Measurements from ENCODE around the gene PRKG2.

PRKG2 gene

GRCh38 chr4:81093720-81094401 lies 121.2 kb downstream of the PRKG2 start:
- WGBS, 2 experiments (ENCODE audit: insufficient coverage in 2 of 2) = 100% methylated on average over 1 of the region's 2 CpGs
- Histone ChIP-seq H3K36me3 (ENCODE audit: control insufficient read depth, insufficient read depth, low read length) (no peaks in the 10 kb centered on the region), H3K27ac (ENCODE audit: low read depth, low read length, severe bottlenecking) (no peak overlapping the region), H3K4me3 (ENCODE audit: extremely low read depth, insufficient read depth, low read length, poor library complexity, severe bottlenecking) (no peak overlapping the region), H3K9me3 (ENCODE audit: control insufficient read depth, low read length) (no peaks in the 10 kb centered on the region), H3K4me1 (ENCODE audit: control insufficient read depth, insufficient read depth, low read length, poor library complexity, severe bottlenecking) (no peaks in the 10 kb centered on the region)

DNA sequence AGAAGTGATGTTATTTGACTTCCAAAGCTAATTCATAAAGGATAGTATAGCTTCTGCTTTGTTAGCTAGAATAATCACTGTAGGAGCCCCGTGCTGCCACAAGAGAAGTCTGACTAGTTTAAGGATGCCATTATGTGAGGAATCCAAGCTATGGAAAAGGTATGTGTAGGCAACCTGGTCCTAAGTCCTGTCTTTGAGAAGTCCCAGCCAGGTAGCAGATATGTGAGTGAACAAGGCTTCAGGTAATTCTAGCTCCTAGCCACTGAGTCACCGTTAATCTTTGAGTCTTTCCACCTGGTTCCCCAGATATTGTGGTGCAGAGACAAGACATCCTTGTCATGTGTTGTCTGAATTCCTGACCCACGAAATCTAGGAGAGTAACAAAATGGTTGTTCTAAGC lies 129.0 kb downstream of the PRKG2 start:
- WGBS, 2 experiments (ENCODE audit: insufficient coverage in 2 of 2) = 76 to 100% methylated on average over 2 to 3 of the region's 3 CpGs
- H3K36me3 ChIP-seq (ENCODE audit: control insufficient read depth, insufficient read depth, low read length) = no peaks in the 10 kb centered on the region
- H3K9me3 ChIP-seq (ENCODE audit: control insufficient read depth, low read length) = peaks cover 3% of the 10 kb centered on the region
- no peak overlapping the region for H3K27ac ChIP-seq (ENCODE audit: low read depth, low read length, severe bottlenecking)
- no peak overlapping the region for H3K4me3 ChIP-seq (ENCODE audit: extremely low read depth, insufficient read depth, low read length, poor library complexity, severe bottlenecking)
- no peaks in the 10 kb centered on the region for H3K4me1 ChIP-seq (ENCODE audit: control insufficient read depth, insufficient read depth, low read length, poor library complexity, severe bottlenecking)

DNA sequence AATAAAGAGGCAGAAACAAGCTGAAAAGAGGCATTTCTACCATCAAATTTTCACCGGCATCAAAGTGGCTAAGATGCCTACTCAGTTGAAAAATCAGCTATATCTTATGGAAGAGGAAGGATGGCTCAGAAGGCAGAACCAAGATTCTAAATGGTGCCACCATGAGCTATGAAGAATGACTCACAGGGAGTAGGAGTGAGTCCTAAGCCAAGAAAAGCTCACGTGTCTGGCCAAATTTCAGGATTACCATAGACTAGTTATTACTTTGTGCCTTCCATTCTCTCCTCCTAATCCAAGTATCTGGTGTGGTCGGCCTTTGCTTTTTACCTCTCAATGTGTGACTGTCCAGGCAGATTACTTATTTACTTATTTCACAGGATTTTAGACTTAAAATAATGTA lies 129.7 kb downstream of the PRKG2 start:
- Histone ChIP-seq H3K4me3 (ENCODE audit: extremely low read depth, insufficient read depth, low read length, poor library complexity, severe bottlenecking) (no peak overlapping the region), H3K4me1 (ENCODE audit: control insufficient read depth, insufficient read depth, low read length, poor library complexity, severe bottlenecking) (no peaks in the 10 kb centered on the region), H3K27ac (ENCODE audit: low read depth, low read length, severe bottlenecking) (no peak overlapping the region), H3K36me3 (ENCODE audit: control insufficient read depth, insufficient read depth, low read length) (no peaks in the 10 kb centered on the region), H3K9me3 (ENCODE audit: control insufficient read depth, low read length) (peaks cover 3% of the 10 kb centered on the region)
- 40 to 79% methylated on average over 1 to 2 of the region's 3 CpGs for WGBS, 2 experiments (ENCODE audit: insufficient coverage in 2 of 2)

- H3K4me3 ChIP-seq (ENCODE audit: extremely low read depth, insufficient read depth, low read length, poor library complexity, severe bottlenecking) = no peak overlapping the region
- 80% methylated on average over 1 of the region's 3 CpGs; no CpG with 5 or more reads in 1 of the 2 experiments for WGBS, 2 experiments (ENCODE audit: insufficient coverage in 2 of 2)
- H3K9me3 ChIP-seq (ENCODE audit: control insufficient read depth, low read length) = peaks cover 3% of the 10 kb centered on the region
- H3K4me1 ChIP-seq (ENCODE audit: control insufficient read depth, insufficient read depth, low read length, poor library complexity, severe bottlenecking) = no peaks in the 10 kb centered on the region
- no peak overlapping the region for H3K27ac ChIP-seq (ENCODE audit: low read depth, low read length, severe bottlenecking)
- no peaks in the 10 kb centered on the region for H3K36me3 ChIP-seq (ENCODE audit: control insufficient read depth, insufficient read depth, low read length)
Observed at GRCh38 chr4:81084634-81085033, 130.4 kb downstream of the PRKG2 start.

DNA sequence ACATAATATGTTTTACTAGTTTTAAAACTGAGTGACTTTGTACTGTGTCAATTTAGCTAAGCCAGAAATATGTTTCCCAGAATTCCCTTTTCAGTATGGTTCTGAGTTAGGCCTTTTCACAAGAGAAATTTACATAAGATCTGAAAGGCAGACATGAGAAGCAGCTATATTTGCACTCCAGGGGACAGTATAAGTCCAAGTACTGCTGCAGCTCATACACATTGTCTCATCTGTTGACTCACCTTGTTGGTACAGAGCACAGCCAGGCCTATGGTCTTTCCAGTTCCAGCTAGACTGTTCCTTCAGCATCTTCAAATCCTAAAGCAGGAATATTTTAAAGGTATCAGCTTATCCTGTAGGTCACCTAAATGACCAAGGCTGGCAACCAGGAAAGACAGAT lies 131.0 kb downstream of the PRKG2 start:
- H3K36me3 ChIP-seq (ENCODE audit: control insufficient read depth, insufficient read depth, low read length) = no peaks in the 10 kb centered on the region
- H3K27ac ChIP-seq (ENCODE audit: low read depth, low read length, severe bottlenecking) = no peak overlapping the region
- no peak overlapping the region for H3K4me3 ChIP-seq (ENCODE audit: extremely low read depth, insufficient read depth, low read length, poor library complexity, severe bottlenecking)
- no peaks in the 10 kb centered on the region for H3K4me1 ChIP-seq (ENCODE audit: control insufficient read depth, insufficient read depth, low read length, poor library complexity, severe bottlenecking)
- H3K9me3 ChIP-seq (ENCODE audit: control insufficient read depth, low read length) = peaks cover 3% of the 10 kb centered on the region

GRCh38 chr4:81081156-81081555 lies 133.9 kb downstream of the PRKG2 start:
- Histone ChIP-seq H3K36me3 (ENCODE audit: control insufficient read depth, insufficient read depth, low read length) (no peaks in the 10 kb centered on the region), H3K4me1 (ENCODE audit: control insufficient read depth, insufficient read depth, low read length, poor library complexity, severe bottlenecking) (no peaks in the 10 kb centered on the region), H3K9me3 (ENCODE audit: control insufficient read depth, low read length) (peaks cover 3% of the 10 kb centered on the region), H3K4me3 (ENCODE audit: extremely low read depth, insufficient read depth, low read length, poor library complexity, severe bottlenecking) (no peak overlapping the region), H3K27ac (ENCODE audit: low read depth, low read length, severe bottlenecking) (no peak overlapping the region)
- WGBS, 2 experiments (ENCODE audit: insufficient coverage in 2 of 2) = 88 to 96% methylated on average over 5 of the region's 5 CpGs

DNA sequence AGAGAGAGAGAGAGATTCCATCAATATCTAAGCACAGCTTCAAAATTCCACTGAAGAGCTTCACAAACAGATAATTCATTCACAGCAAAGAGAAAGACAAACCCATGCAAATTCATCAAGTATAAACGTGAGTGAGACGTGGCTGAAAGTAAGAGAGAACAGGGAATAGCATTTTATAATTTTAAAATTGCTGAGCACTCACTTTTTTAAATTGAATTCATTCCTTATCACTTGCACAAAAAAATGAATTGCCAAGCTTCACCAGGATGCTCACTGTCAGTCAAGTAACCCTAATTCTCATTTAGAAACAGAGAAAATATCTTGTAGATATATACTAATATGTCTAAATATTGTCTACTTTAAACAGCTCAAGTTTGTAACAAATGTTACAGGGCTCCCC lies 144.0 kb downstream of the PRKG2 start:
- no CpG with 5 or more reads among the region's 2 CpGs for WGBS, 2 experiments (ENCODE audit: insufficient coverage in 2 of 2)
- H3K4me1 ChIP-seq (ENCODE audit: control insufficient read depth, insufficient read depth, low read length, poor library complexity, severe bottlenecking) = no peaks in the 10 kb centered on the region
- H3K27ac ChIP-seq (ENCODE audit: low read depth, low read length, severe bottlenecking) = no peak overlapping the region
- H3K36me3 ChIP-seq (ENCODE audit: control insufficient read depth, insufficient read depth, low read length) = no peaks in the 10 kb centered on the region
- no peak overlapping the region for H3K4me3 ChIP-seq (ENCODE audit: extremely low read depth, insufficient read depth, low read length, poor library complexity, severe bottlenecking)
- H3K9me3 ChIP-seq (ENCODE audit: control insufficient read depth, low read length) = no peaks in the 10 kb centered on the region

- no peaks in the 10 kb centered on the region for H3K36me3 ChIP-seq (ENCODE audit: control insufficient read depth, insufficient read depth, low read length)
- H3K27ac ChIP-seq (ENCODE audit: low read depth, low read length, severe bottlenecking) = no peak overlapping the region
- no peak overlapping the region for H3K4me3 ChIP-seq (ENCODE audit: extremely low read depth, insufficient read depth, low read length, poor library complexity, severe bottlenecking)
- WGBS, 2 experiments (ENCODE audit: insufficient coverage in 2 of 2) = 0 to 7% methylated on average over 4 to 6 of the region's 6 CpGs
- no peaks in the 10 kb centered on the region for H3K9me3 ChIP-seq (ENCODE audit: control insufficient read depth, low read length)
- no peaks in the 10 kb centered on the region for H3K4me1 ChIP-seq (ENCODE audit: control insufficient read depth, insufficient read depth, low read length, poor library complexity, severe bottlenecking)
Observed at GRCh38 chr4:81069706-81070331, 145.2 kb downstream of the PRKG2 start.

DNA sequence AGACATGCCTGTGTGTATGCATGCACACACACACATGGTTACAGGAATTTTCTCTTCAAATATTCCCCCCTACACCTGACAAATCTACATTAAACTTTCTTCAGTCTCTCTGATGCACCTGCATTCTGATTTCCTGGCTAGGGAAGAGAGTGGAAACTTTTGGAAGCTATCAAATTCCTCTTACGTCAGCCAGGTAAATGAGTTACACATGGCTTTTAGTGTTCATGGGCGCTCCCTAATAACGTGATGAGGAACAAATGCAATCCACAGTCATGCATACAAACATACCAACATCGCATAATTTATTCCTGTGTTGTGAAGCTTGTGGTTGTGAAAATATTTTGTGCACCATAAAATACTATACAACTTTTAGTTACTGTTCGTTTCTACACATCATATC lies 149.6 kb downstream of the PRKG2 start:
- Histone ChIP-seq H3K4me3 (ENCODE audit: extremely low read depth, insufficient read depth, low read length, poor library complexity, severe bottlenecking) (no peak overlapping the region), H3K27ac (ENCODE audit: low read depth, low read length, severe bottlenecking) (no peak overlapping the region), H3K36me3 (ENCODE audit: control insufficient read depth, insufficient read depth, low read length) (no peaks in the 10 kb centered on the region), H3K9me3 (ENCODE audit: control insufficient read depth, low read length) (no peaks in the 10 kb centered on the region), H3K4me1 (ENCODE audit: control insufficient read depth, insufficient read depth, low read length, poor library complexity, severe bottlenecking) (no peaks in the 10 kb centered on the region)
- WGBS, 2 experiments (ENCODE audit: insufficient coverage in 2 of 2) = 80% methylated on average over 2 of the region's 5 CpGs; no CpG with 5 or more reads in 1 of the 2 experiments

DNA sequence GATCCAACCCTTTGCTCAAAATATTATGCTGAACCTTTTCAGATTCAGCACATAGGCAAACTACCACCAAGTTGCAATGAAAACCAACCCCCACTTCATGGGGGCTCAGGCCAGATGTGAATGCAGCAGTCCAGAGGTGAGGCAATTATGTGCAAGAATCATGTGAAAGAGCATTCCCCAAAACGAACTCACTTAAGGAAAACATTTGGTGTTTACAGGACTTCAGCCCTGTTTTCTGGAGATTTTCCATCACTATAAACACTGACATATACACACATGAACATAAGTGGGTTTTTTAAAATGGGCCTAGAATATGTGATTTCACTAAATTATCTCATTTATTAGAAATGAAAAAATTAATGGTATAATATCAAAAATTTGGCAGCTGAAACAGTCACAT lies 153.0 kb downstream of the PRKG2 start:
- Histone ChIP-seq H3K36me3 (ENCODE audit: control insufficient read depth, insufficient read depth, low read length) (no peaks in the 10 kb centered on the region), H3K9me3 (ENCODE audit: control insufficient read depth, low read length) (no peaks in the 10 kb centered on the region)
- WGBS, 2 experiments (ENCODE audit: insufficient coverage in 2 of 2) = 60 to 80% methylated on average over 1 of the region's 1 CpG

GRCh38 chr4:81061344-81061730 lies 153.7 kb downstream of the PRKG2 start:
- Histone ChIP-seq H3K4me3 (ENCODE audit: extremely low read depth, insufficient read depth, low read length, poor library complexity, severe bottlenecking) (no peak overlapping the region), H3K9me3 (ENCODE audit: control insufficient read depth, low read length) (no peaks in the 10 kb centered on the region), H3K27ac (ENCODE audit: low read depth, low read length, severe bottlenecking) (no peak overlapping the region), H3K4me1 (ENCODE audit: control insufficient read depth, insufficient read depth, low read length, poor library complexity, severe bottlenecking) (no peaks in the 10 kb centered on the region), H3K36me3 (ENCODE audit: control insufficient read depth, insufficient read depth, low read length) (no peaks in the 10 kb centered on the region)

More for the DNA sequence above, 153.0 kb downstream of the PRKG2 start:
- Histone ChIP-seq H3K4me1 (ENCODE audit: control insufficient read depth, insufficient read depth, low read length, poor library complexity, severe bottlenecking) (no peaks in the 10 kb centered on the region), H3K27ac (ENCODE audit: low read depth, low read length, severe bottlenecking) (no peak overlapping the region), H3K4me3 (ENCODE audit: extremely low read depth, insufficient read depth, low read length, poor library complexity, severe bottlenecking) (no peak overlapping the region)

Data from mesodermal cell (in vitro differentiated cells).